H1 (cell line): ENCODE data around the gene SNAPC2. TPM values are rescaled to one million over a fixed set of nuclear protein-coding genes. Genes with fewer than 3 reads are reported as not detected.

Experiments
- BACH1 ChIP-seq: IDR thresholded peaks from 2 replicates; pipeline ENCODE4 v1.6.1; 2012; ENCODE audit warnings: low read length, improper control_type of control experiment
- CTBP2 ChIP-seq: IDR thresholded peaks from 2 replicates; pipeline ENCODE4 v1.7.0; 2011; ENCODE audit warnings: borderline replicate concordance, mild to moderate bottlenecking, moderate library complexity, mixed read lengths, low read length; ENCODE audit not compliant: insufficient read depth, insufficient read length
- EGR1 ChIP-seq: IDR thresholded peaks from 2 replicates; pipeline ENCODE4 v1.6.1; 2011; ENCODE audit warnings: low read depth, low read length, borderline replicate concordance
- KDM1A ChIP-seq: fragments of 200-600, 300-600 bp; sonication (generic); IDR thresholded peaks from 2 replicates; pipeline ENCODE4 v1.7.1; 2016; ENCODE audit warnings: mild to moderate bottlenecking, low read length, borderline replicate concordance
- NANOG ChIP-seq: IDR thresholded peaks from 2 replicates; pipeline ENCODE4 v1.6.1; 2011; ENCODE audit warnings: low read length, low read depth, mild to moderate bottlenecking, inconsistent platforms; ENCODE audit not compliant: insufficient read depth, poor library complexity, severe bottlenecking
- NRF1 ChIP-seq: IDR thresholded peaks from 2 replicates; pipeline ENCODE4 v1.6.1; 2011; ENCODE audit warnings: mild to moderate bottlenecking, low read depth, low read length, improper control_type of control experiment
- POLR2AphosphoS5 ChIP-seq: IDR thresholded peaks from 2 replicates; pipeline ENCODE4 v1.6.1; 2011; ENCODE audit warnings: low read depth, low read length
- POU5F1 ChIP-seq: IDR thresholded peaks from 2 replicates; pipeline ENCODE4 v1.6.1; 2011; ENCODE audit warnings: low read depth, mild to moderate bottlenecking, low read length, moderate library complexity
- SUZ12 ChIP-seq: fragments of 200-600 bp; sonication (generic); IDR thresholded peaks from 2 replicates; pipeline ENCODE4 v1.6.1; 2012; ENCODE audit warnings: mild to moderate bottlenecking, inconsistent platforms, low read length, moderate library complexity, mixed read lengths
- polyA plus RNA-seq, 7 experiments: library from polyadenylated mRNA; depleted of rRNA in 3 of 7; stranded (reverse) in 5 of 7; unstranded in 2 of 7; fragments of >200 nt in 5 of 7; fragments of 200-250 nt in 2 of 7; gene quantifications; 1 replicate in 5 of 7; 2 replicates in 1 of 7; 4 replicates in 1 of 7; pipeline versions ENCODE4 v1.2.1 to v1.2.3, GENCODE V29; 2011 to 2013; ENCODE audit warnings: missing spikeins in 2 of 7, mixed read lengths in 2 of 7
- total RNA-seq: library from RNA; stranded (reverse); fragmentation: NEBNext Ultra II Directional; extraction: Animal tissue kit (Norgen Biotek cat#: 25700); gene quantifications from 2 replicates; pipeline ENCODE4 v1.2.1, GENCODE V29; 2021
- TF ChIP-seq, protein P1 (sequence below): fragments of 300-600 bp; sonication (generic); IDR thresholded peaks from 2 replicates; pipeline ENCODE4 v1.7.1; 2012; ENCODE audit warnings: low read length, moderate library complexity, mild to moderate bottlenecking, inconsistent platforms; ENCODE audit not compliant: insufficient replicate concordance

SNAPC2 gene
- total and polyA plus RNA-seq, 2 of the 8 experiments (the other 6 are each of a cell fraction or from before 2014, with no cell fraction given) = 18.2 to 20.3 TPM

DNA sequence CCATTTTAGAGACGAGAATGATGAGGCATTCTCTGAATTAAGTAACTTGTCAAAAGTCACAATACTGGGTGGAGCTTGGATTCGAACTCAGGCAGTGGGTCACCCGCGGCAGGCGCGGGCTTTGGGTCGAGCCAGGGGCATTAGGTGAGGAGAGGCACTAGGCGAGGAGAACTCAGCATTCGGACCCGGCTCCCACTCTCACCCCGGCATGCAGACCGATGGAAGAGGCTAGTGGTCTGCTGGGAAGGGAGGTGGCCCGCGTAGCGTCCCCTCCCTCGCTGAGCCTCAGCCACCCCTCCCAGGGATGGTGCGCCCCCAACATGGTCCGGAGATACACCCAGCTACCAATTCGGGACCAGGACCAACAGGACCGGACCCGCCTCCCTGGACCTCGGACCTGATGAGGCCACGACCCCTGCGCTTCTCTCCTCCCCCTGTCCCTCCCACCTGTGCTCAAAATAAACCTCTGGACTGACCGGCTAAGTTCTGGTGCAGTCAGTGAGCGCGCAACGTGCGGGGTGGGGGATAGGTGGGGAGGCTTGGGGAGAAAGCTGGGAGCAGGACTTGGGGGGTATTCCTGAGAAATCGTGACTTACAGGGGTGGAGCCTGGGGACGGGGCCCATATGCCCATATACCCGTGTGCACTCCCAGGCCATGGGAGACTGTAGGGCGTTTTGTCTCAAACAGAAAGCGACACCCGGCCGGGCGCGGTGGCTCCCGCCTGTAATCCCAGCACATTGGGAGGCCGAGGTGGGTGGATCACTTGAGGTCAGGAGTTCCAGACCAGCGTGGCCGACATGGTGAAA is 1.3 kb upstream of the SNAPC2 start (continued):
- TF ChIP-seq NRF1 (no peak), POLR2AphosphoS5 (no peak), KDM1A (no peak), BACH1 (no peak), EGR1 (no peak), SUZ12 (no peak), NANOG (no peak), POU5F1 (no peak), CTBP2 (no peak)
- TF ChIP-seq, protein P1, sequence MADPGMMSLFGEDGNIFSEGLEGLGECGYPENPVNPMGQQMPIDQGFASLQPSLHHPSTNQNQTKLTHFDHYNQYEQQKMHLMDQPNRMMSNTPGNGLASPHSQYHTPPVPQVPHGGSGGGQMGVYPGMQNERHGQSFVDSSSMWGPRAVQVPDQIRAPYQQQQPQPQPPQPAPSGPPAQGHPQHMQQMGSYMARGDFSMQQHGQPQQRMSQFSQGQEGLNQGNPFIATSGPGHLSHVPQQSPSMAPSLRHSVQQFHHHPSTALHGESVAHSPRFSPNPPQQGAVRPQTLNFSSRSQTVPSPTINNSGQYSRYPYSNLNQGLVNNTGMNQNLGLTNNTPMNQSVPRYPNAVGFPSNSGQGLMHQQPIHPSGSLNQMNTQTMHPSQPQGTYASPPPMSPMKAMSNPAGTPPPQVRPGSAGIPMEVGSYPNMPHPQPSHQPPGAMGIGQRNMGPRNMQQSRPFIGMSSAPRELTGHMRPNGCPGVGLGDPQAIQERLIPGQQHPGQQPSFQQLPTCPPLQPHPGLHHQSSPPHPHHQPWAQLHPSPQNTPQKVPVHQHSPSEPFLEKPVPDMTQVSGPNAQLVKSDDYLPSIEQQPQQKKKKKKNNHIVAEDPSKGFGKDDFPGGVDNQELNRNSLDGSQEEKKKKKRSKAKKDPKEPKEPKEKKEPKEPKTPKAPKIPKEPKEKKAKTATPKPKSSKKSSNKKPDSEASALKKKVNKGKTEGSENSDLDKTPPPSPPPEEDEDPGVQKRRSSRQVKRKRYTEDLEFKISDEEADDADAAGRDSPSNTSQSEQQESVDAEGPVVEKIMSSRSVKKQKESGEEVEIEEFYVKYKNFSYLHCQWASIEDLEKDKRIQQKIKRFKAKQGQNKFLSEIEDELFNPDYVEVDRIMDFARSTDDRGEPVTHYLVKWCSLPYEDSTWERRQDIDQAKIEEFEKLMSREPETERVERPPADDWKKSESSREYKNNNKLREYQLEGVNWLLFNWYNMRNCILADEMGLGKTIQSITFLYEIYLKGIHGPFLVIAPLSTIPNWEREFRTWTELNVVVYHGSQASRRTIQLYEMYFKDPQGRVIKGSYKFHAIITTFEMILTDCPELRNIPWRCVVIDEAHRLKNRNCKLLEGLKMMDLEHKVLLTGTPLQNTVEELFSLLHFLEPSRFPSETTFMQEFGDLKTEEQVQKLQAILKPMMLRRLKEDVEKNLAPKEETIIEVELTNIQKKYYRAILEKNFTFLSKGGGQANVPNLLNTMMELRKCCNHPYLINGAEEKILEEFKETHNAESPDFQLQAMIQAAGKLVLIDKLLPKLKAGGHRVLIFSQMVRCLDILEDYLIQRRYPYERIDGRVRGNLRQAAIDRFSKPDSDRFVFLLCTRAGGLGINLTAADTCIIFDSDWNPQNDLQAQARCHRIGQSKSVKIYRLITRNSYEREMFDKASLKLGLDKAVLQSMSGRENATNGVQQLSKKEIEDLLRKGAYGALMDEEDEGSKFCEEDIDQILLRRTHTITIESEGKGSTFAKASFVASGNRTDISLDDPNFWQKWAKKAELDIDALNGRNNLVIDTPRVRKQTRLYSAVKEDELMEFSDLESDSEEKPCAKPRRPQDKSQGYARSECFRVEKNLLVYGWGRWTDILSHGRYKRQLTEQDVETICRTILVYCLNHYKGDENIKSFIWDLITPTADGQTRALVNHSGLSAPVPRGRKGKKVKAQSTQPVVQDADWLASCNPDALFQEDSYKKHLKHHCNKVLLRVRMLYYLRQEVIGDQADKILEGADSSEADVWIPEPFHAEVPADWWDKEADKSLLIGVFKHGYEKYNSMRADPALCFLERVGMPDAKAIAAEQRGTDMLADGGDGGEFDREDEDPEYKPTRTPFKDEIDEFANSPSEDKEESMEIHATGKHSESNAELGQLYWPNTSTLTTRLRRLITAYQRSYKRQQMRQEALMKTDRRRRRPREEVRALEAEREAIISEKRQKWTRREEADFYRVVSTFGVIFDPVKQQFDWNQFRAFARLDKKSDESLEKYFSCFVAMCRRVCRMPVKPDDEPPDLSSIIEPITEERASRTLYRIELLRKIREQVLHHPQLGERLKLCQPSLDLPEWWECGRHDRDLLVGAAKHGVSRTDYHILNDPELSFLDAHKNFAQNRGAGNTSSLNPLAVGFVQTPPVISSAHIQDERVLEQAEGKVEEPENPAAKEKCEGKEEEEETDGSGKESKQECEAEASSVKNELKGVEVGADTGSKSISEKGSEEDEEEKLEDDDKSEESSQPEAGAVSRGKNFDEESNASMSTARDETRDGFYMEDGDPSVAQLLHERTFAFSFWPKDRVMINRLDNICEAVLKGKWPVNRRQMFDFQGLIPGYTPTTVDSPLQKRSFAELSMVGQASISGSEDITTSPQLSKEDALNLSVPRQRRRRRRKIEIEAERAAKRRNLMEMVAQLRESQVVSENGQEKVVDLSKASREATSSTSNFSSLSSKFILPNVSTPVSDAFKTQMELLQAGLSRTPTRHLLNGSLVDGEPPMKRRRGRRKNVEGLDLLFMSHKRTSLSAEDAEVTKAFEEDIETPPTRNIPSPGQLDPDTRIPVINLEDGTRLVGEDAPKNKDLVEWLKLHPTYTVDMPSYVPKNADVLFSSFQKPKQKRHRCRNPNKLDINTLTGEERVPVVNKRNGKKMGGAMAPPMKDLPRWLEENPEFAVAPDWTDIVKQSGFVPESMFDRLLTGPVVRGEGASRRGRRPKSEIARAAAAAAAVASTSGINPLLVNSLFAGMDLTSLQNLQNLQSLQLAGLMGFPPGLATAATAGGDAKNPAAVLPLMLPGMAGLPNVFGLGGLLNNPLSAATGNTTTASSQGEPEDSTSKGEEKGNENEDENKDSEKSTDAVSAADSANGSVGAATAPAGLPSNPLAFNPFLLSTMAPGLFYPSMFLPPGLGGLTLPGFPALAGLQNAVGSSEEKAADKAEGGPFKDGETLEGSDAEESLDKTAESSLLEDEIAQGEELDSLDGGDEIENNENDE = no peak
